Activated T-helper 17 cell treated with anti-CD3 and anti-CD28 coated beads, Interleukin-2, amount 50 U/mL, for 72 hours (primary cell): ENCODE results near the gene RNF145. TPM values are rescaled to one million over a fixed set of nuclear protein-coding genes. Genes with fewer than 3 reads are reported as not detected.
"Not testable (repeated sequence)": the region's sequence is repeated elsewhere in the genome, so short reads cannot be mapped to it uniquely, and the experiment has no call there.

Experiments used
- ATAC-seq: fragments of 150-1000 bp; cut with Tn5 transposase; replicated peaks from 2 replicates; pipeline ENCODE4 v1.10.0; 2021; ENCODE audit warnings: mild to moderate bottlenecking, moderate library complexity
- H3K27ac Mint-ChIP-seq: one replicate; pipeline ENCODE4 v1.8.0; 2022; ENCODE audit warnings: mixed read lengths
- H3K27me3 Mint-ChIP-seq: one replicate; pipeline ENCODE4 v1.8.0; 2022; ENCODE audit warnings: mixed read lengths
- H3K36me3 Mint-ChIP-seq: one replicate; pipeline ENCODE4 v1.8.0; 2022; ENCODE audit warnings: low read depth, mild to moderate bottlenecking, mixed read lengths
- H3K4me1 Mint-ChIP-seq: one replicate; pipeline ENCODE4 v1.8.0; 2022; ENCODE audit warnings: mixed read lengths
- H3K4me3 Mint-ChIP-seq: one replicate; pipeline ENCODE4 v1.8.0; 2022; ENCODE audit warnings: mild to moderate bottlenecking, mixed read lengths
- H3K9me3 Mint-ChIP-seq: one replicate; pipeline ENCODE4 v1.8.0; 2022; ENCODE audit warnings: mixed read lengths
- total RNA-seq, 2 donors: library from RNA; stranded (reverse); gene quantifications; one replicate each; pipeline ENCODE4 v1.2.3, GENCODE V29; 2022

Gene RNF145, protein sequence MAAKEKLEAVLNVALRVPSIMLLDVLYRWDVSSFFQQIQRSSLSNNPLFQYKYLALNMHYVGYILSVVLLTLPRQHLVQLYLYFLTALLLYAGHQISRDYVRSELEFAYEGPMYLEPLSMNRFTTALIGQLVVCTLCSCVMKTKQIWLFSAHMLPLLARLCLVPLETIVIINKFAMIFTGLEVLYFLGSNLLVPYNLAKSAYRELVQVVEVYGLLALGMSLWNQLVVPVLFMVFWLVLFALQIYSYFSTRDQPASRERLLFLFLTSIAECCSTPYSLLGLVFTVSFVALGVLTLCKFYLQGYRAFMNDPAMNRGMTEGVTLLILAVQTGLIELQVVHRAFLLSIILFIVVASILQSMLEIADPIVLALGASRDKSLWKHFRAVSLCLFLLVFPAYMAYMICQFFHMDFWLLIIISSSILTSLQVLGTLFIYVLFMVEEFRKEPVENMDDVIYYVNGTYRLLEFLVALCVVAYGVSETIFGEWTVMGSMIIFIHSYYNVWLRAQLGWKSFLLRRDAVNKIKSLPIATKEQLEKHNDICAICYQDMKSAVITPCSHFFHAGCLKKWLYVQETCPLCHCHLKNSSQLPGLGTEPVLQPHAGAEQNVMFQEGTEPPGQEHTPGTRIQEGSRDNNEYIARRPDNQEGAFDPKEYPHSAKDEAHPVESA
- total RNA-seq = 100 to 1,000 TPM in 1 of 2 donors, 10 to 100 TPM in 1; 88.3 to 111 TPM

DNA sequence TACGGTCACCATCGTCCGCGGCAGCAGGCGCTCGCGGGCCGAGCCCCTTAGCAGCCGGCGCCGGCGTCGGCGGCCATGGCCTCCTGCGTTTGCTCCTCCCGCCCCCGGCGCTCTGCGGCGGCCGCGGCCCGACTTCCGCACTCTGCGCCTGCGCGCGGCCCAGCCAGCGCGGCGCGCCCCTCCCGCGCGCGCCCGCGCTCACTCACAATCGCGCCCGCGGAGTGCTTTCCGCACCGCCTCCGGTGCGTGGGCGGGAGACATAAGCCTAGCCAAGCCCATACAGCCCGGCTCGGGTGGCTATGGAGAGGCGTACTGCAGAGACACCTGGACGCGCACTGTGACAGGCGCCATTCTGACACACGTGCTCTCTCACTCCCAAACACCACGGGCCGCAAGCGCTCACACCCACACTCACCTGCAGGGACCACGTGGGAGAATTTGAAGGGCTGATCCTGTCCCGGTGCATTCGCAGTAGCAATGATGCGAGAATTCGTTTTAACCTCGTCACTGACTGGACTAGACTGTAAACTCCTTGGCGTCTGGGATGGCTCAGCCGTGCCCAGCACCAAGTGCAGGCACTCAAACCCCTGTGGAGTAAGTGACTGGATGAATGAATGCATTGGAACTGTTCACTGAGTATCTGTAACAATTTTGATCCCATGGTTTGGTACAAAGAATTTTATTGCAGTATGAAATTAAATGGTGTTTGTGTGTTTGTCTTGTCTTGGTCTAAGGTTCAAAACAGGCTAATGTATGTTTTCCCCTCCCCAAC lies at the start of gene RNF145:
Gene RNF145 (minus strand): TSS at position 116 of the 772 bp plus-strand sequence. CDS start 5,936 bp downstream, outside the sequence.
- H3K4me1 Mint-ChIP-seq = peaks cover 21% of the 10 kb centered on the region

DNA sequence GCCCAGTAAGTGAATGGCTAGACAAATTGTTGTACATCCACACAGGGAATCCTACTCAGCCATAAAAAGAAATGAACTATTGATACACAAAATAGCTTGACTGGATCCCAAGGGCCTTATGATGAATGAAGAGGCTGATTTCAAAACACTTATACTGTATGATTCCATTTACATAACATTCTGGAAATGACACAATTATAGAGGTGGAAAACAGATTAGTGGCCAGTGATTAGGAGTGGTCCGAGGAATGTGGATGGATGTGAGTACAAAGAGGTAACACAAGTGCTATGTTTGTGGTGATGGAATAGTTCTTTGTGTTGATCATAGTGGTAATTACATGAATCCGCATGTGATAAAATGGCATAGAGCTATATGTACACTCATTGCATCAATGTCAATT lies 49.0 kb upstream of the RNF145 start:
- Mint-ChIP-seq H3K27ac (no peak overlapping the region), H3K27me3 (no peaks in the 10 kb centered on the region), H3K36me3 (peaks cover 6% of the 10 kb centered on the region), H3K4me3 (no peak overlapping the region), H3K9me3 (no peaks in the 10 kb centered on the region), H3K4me1 (peaks cover 10% of the 10 kb centered on the region)
- no peak for ATAC-seq

More for the DNA sequence above, at the start of gene RNF145:
- peak within 1 kb of the TSS; percentile 100 for H3K4me3 Mint-ChIP-seq
- no peaks in the 10 kb centered on the region for H3K27me3 Mint-ChIP-seq
- H3K36me3 Mint-ChIP-seq = peaks cover 43% of the 10 kb centered on the region
- no peaks in the 10 kb centered on the region for H3K9me3 Mint-ChIP-seq
- peak within 1 kb of the TSS; percentile 99 for H3K27ac Mint-ChIP-seq
- peak; percentile 78 for ATAC-seq

DNA sequence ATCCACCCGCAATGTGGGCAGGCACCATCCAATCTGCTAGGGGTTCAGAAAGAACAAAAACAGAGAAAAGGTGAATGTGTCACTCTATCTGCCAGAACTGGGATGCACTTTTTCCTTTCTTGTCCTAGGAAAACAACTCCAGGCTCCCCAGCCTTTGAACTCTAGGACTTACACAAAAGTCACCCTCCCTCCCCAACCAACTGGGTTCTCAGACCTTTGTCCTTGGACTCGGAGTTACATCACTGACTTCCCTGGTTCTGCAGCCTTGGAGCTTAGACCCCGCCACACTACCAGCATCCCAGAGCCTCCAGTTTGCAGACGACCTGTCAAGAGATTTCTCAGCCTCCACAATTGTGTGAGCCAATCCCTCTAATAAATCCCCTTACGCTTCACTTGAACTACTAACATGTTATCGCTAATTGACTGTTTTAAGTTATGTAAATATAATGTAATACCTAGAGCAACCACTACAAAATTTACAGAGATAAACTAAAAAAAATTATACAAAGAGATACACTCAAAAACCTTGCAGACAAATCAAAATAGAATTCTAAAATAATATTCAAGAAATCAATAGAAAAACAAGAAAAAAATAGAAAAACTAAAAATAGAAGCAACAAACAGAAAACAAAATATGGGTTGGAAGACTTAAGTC lies 48.4 kb upstream of the RNF145 start:
- Mint-ChIP-seq H3K27ac (no peak overlapping the region), H3K27me3 (no peaks in the 10 kb centered on the region), H3K4me1 (peaks cover 10% of the 10 kb centered on the region), H3K36me3 (peaks cover 2% of the 10 kb centered on the region), H3K9me3 (no peaks in the 10 kb centered on the region), H3K4me3 (no peak overlapping the region)
- no peak for ATAC-seq

DNA sequence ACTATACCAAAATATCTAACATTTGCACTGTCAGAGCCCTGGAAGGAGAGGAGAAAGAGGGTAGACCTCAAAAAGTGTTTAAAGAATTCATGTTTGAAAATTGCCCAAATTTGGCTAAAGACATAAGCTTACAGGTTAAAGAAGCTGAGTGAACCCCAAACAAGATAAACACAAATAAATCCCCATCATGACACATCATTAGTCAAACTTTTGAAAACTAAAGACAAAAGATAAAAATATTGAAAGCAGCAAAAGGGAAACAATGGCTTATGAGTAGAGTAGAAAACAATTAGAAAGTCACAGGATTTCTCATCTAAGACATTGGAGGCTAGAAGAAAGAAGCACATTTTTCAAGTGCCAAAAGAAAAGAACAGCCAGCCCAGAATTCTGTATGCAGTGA lies 47.7 kb upstream of the RNF145 start:
- no peak overlapping the region for H3K27ac Mint-ChIP-seq
- H3K4me3 Mint-ChIP-seq = no peak overlapping the region
- peak; percentile 21 for ATAC-seq
- no peaks in the 10 kb centered on the region for H3K36me3 Mint-ChIP-seq
- peaks cover 8% of the 10 kb centered on the region for H3K4me1 Mint-ChIP-seq
- no peaks in the 10 kb centered on the region for H3K27me3 Mint-ChIP-seq
- H3K9me3 Mint-ChIP-seq = no peaks in the 10 kb centered on the region

DNA sequence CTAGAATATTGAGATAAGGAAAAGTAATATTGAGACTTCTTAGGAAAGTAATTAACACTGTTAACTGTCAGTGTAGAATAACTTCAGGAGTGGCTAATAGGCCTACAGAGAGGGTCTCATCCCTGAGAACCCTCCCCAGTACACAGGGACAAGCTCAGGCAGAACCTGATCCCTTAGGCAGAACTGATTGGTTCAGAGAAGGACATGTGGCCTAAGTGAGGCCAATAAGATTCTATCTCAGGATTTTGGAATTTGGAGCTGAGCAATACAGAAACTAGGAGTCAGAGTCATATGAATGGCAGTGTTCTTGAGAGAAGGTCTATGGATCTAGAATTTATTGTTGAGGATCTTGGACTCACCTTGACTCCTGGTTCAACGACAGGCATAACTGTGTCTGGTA lies 42.8 kb upstream of the RNF145 start:
- H3K27ac Mint-ChIP-seq = no peak overlapping the region
- peak; percentile 62 for ATAC-seq
- no peaks in the 10 kb centered on the region for H3K9me3 Mint-ChIP-seq
- H3K4me1 Mint-ChIP-seq = peaks cover 5% of the 10 kb centered on the region
- no peak overlapping the region for H3K4me3 Mint-ChIP-seq
- H3K36me3 Mint-ChIP-seq = no peaks in the 10 kb centered on the region
- H3K27me3 Mint-ChIP-seq = peaks cover 8% of the 10 kb centered on the region

DNA sequence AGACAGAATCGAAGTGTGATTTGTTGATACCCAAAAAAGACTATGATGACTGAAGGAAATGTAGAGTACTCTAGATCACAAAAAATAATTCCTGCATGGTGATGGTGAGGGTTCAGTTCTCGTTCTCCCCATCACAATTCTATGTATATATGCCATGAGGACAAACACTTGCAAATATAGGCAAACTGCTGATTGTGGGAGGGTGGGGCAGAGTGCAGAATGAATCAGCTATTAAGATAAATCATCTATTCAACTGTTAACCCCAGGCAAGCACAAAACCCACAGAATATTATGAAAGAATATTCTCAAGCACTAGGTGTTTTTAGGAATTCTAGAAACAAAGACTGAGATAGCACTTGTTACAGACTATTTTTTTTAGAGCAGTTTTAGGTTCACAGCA lies 39.8 kb upstream of the RNF145 start:
- ATAC-seq = no peak
- no peaks in the 10 kb centered on the region for H3K9me3 Mint-ChIP-seq
- H3K36me3 Mint-ChIP-seq = no peaks in the 10 kb centered on the region
- H3K27me3 Mint-ChIP-seq = peaks cover 12% of the 10 kb centered on the region
- no peak overlapping the region for H3K27ac Mint-ChIP-seq
- no peak overlapping the region for H3K4me3 Mint-ChIP-seq
- H3K4me1 Mint-ChIP-seq = no peaks in the 10 kb centered on the region

DNA sequence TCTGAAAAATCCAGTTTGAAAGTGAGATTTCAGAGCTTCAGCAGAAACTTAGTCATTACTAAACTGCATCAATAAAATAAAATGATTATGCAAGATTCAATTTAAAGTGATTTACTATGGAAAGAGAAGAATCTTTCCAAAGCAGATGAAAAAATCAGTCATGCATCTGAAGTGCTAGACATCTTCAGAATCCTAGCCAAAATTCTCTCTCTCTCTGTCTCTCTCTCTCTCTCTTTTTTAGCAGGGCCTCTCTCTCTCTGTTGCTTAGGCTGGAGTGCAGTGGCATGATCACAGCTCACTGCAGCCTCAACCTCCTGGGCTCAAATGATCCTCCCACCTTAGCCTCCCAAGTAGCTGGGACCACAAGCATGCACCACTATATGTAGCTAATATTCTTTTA lies 35.5 kb upstream of the RNF145 start:
- H3K36me3 Mint-ChIP-seq = no peaks in the 10 kb centered on the region
- H3K4me1 Mint-ChIP-seq = peaks cover 19% of the 10 kb centered on the region
- peaks cover 10% of the 10 kb centered on the region for H3K27me3 Mint-ChIP-seq
- ATAC-seq = no peak
- H3K9me3 Mint-ChIP-seq = no peaks in the 10 kb centered on the region
- H3K4me3 Mint-ChIP-seq = no peak overlapping the region
- H3K27ac Mint-ChIP-seq = no peak overlapping the region

DNA sequence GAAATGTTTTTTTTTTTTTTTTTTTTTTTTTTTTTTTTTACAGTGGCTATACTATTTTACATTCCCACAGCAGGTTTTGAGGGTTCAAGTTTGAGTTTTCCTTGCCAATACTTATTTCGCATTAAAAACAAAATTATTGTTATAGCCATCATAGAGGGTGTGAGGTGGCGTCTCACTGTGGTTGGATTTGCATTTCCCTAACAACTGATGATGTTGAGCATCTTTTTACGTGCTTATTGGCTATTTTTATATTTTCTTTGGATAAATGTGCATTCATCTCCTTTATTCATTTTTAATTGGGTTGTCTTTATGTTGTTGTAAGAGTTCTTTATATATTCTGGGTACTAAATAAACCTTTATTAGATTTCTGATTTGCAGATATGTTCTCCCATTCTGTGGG lies 34.8 kb upstream of the RNF145 start:
- H3K4me3 Mint-ChIP-seq = no peak overlapping the region
- peaks cover 8% of the 10 kb centered on the region for H3K27me3 Mint-ChIP-seq
- H3K36me3 Mint-ChIP-seq = no peaks in the 10 kb centered on the region
- ATAC-seq = no peak
- no peaks in the 10 kb centered on the region for H3K9me3 Mint-ChIP-seq
- peaks cover 20% of the 10 kb centered on the region for H3K4me1 Mint-ChIP-seq
- no peak overlapping the region for H3K27ac Mint-ChIP-seq

DNA sequence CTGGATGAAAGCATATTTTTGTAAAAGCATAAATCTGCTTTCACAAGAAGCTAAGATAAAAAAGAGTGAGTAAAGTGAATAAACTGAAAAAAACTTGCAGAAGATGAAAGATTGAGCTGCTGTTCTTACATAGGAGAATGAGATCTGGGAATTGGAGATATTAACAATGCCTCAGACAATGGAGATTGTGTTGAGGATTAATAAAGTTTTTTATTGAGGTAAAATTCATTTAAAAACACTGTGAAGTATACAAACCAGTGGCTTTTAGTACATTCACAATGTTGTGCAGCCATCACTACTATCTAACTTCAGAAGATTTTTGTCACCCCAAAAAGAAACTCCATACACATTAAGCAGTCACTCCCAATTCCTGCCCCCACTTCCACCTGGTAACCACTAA lies 34.0 kb upstream of the RNF145 start:
- no peak overlapping the region for H3K4me3 Mint-ChIP-seq
- H3K27me3 Mint-ChIP-seq = peaks cover 7% of the 10 kb centered on the region
- H3K36me3 Mint-ChIP-seq = no peaks in the 10 kb centered on the region
- peaks cover 24% of the 10 kb centered on the region for H3K4me1 Mint-ChIP-seq
- no peaks in the 10 kb centered on the region for H3K9me3 Mint-ChIP-seq
- no peak for ATAC-seq
- no peak overlapping the region for H3K27ac Mint-ChIP-seq

DNA sequence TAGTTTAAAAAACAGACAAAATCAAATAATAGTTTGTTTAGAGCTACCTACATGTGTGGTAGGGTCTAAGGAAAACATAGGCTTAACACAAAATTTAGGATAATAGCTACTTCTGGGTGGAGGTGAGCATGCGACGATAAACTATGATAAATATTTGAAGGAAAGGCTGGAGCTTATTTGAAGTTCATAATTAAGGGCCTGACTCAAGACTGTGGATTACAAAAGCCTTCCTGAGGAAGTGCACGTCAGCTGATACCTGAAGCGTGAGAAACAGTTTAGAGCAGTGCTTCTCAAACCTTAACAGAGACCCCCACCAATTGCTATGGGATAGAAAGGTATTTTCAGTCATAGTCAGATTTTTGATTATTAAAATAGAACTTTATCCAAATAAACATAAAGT lies 33.3 kb upstream of the RNF145 start:
- no peak for ATAC-seq
- Mint-ChIP-seq H3K4me3 (peak overlapping the region; percentile 47), H3K9me3 (no peaks in the 10 kb centered on the region), H3K27me3 (peaks cover 3% of the 10 kb centered on the region), H3K36me3 (no peaks in the 10 kb centered on the region), H3K4me1 (peaks cover 24% of the 10 kb centered on the region), H3K27ac (peak overlapping the region; percentile 59)

DNA sequence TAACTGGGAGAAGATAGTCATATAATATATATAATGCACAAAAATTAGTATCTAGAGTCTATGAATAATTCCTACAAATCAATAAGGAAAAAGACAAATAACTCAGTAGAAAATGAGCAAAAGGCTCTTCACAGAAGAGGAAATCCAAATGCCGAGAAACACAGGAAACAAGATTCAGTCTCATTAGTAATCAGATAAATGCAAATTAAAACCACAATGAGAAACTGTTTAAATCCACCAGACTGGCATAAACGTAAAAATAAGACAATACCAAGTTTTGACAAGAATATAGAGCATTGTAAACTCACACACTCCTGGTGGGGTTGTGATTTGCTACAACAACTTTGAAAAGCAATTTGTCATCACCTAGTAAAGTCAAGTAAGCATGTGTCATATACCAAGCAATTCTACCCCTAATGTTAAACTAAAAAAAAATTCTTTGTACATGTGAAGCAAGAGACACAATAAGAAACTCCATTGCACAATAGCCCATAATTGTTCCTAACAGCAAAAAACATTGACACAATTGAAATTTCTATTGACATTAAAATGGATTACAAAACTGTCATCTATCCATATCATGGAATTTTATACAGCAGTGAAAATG lies 32.7 kb upstream of the RNF145 start:
- H3K4me3 Mint-ChIP-seq = peak overlapping the region; percentile 47
- peak; percentile 43 for ATAC-seq
- H3K36me3 Mint-ChIP-seq = no peaks in the 10 kb centered on the region
- peaks cover 24% of the 10 kb centered on the region for H3K4me1 Mint-ChIP-seq
- no peaks in the 10 kb centered on the region for H3K9me3 Mint-ChIP-seq
- peak overlapping the region; percentile 59 for H3K27ac Mint-ChIP-seq
- H3K27me3 Mint-ChIP-seq = peaks cover 3% of the 10 kb centered on the region

DNA sequence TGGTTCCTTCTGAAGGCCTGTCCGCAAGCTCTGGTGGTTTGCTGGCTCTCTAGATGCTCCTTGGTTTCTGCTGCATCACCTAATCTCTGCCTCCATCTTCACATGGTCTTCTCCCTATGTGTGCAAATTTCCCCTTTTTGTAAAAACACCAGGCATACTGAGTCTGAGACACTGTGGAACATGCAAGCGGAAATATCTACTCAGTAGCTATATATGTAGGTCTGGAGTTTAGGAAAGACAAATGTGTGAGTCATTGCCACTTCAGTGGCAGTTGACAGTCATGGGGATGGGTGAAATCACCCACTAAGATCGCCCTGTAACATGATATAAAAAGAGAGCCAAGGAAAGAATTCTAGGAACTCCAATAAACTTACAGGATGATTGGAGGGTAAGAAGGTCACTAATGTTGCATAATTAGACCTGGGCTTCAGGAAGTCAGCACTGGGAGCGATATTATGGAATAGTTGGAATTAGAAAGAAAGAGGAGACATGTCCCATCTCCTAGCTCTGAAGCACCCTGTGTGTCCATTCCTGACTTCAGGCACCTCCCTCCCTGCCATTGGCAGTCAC lies 31.0 kb upstream of the RNF145 start:
- H3K27ac Mint-ChIP-seq = peak overlapping the region; percentile 59
- peak overlapping the region; percentile 47 for H3K4me3 Mint-ChIP-seq
- ATAC-seq = peak; percentile 92

DNA sequence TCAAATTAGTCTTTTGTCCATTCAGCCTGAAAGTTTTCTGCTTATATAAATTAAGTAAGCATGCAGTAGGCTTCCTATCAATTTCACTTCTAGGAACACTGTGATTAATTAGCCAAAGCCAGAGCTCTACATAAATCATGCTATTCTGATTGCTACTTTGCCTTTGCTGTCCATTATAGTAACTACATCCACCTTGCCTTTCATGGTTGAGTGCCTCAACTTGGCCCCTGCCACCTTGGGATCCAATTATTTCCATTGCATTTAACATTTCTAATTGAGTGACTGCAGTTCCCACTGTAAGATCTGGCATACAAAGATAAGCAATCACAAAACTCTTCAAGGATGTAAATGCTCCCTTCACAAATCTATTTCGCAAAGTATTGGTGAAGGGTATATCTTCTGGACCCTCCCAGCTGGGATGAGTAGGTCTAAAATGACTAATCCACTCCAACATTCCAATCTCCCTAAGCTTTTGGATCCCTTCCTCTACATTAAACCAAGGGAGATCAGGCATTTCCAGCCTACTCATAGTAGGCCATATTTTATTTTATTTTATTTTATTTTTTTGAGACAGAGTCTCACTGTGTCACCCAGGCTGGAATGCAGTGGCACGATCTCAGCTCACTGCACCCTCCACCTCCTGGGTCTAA lies 26.6 kb upstream of the RNF145 start:
- not testable (repeated sequence) for H3K36me3 Mint-ChIP-seq, H3K4me3 Mint-ChIP-seq, H3K9me3 Mint-ChIP-seq, ATAC-seq, H3K27ac Mint-ChIP-seq, H3K27me3 Mint-ChIP-seq
- H3K4me1 Mint-ChIP-seq = peaks cover 13% of the 10 kb centered on the region

More for the DNA sequence above, 31.0 kb upstream of the RNF145 start:
- no peaks in the 10 kb centered on the region for H3K27me3 Mint-ChIP-seq
- peaks cover 24% of the 10 kb centered on the region for H3K4me1 Mint-ChIP-seq
- H3K9me3 Mint-ChIP-seq = no peaks in the 10 kb centered on the region
- no peaks in the 10 kb centered on the region for H3K36me3 Mint-ChIP-seq
